Activated CD8-positive, alpha-beta T cell treated with anti-CD3 and anti-CD28 coated beads for 36 hours (primary cell): ENCODE measurements around the gene CYS1. TPM values are rescaled to one million over a fixed set of nuclear protein-coding genes. Genes with fewer than 3 reads are reported as not detected.

Experiments
- ATAC-seq: fragments of 200-7000 bp; cut with Tn5 transposase; one replicate; pipeline ENCODE4 v1.10.0; 2021; ENCODE audit warnings: mild to moderate bottlenecking, moderate library complexity
- CTCF ChIA-PET: fragments of 350-600 bp; sonication (Branson Sonifier 250); formaldehyde crosslinking; loops from one replicate; lab custom pipeline; 2021; ENCODE audit warnings: antibody characterized with exemption; lab: Charles Lee
- POLR2A ChIA-PET: fragments of 350-600 bp; sonication (Branson Sonifier 250); formaldehyde crosslinking; loops from one replicate; lab custom pipeline; 2021; ENCODE audit warnings: antibody characterized with exemption; lab: Charles Lee
- DNase-seq: peaks from one replicate; pipeline ENCODE4 v3.0.0-alpha.2; 2020
- H3K27ac Mint-ChIP-seq: one replicate; pipeline ENCODE4 v1.8.0; 2021; ENCODE audit warnings: mild to moderate bottlenecking, mixed read lengths
- H3K27me3 Mint-ChIP-seq: one replicate; pipeline ENCODE4 v1.8.0; 2021; ENCODE audit warnings: mixed read lengths
- H3K36me3 Mint-ChIP-seq: one replicate; pipeline ENCODE4 v1.8.0; 2021; ENCODE audit warnings: low read depth, mixed read lengths
- H3K4me1 Mint-ChIP-seq: one replicate; pipeline ENCODE4 v1.8.0; 2021; ENCODE audit warnings: low read depth, mixed read lengths
- H3K4me3 Mint-ChIP-seq: one replicate; pipeline ENCODE4 v1.8.0; 2021; ENCODE audit warnings: mild to moderate bottlenecking, moderate library complexity, mixed read lengths
- H3K9me3 Mint-ChIP-seq: one replicate; pipeline ENCODE4 v1.8.0; 2021; ENCODE audit warnings: mixed read lengths
- CTCF ChIP-seq: fragments of 200-600 bp; IDR thresholded peaks from one replicate; pipeline ENCODE4 v1.8.0; 2022; ENCODE audit warnings: antibody characterized with exemption, mild to moderate bottlenecking
- intact Hi-C: fragments of 100-400 bp; cut with micrococcal nuclease; formaldehyde crosslinking; loops from one replicate; pipeline ENCODE4 v1.10.0; 2022
- total RNA-seq, 2 experiments: library from RNA; stranded (reverse); gene quantifications; one replicate each; pipeline ENCODE4 v1.2.3, GENCODE V29; 2021

The CYS1 gene
- total RNA-seq, 2 experiments from 2014 or later = 0.11 to 0.32 TPM

- Mint-ChIP-seq H3K4me3 (no peak overlapping the region), H3K9me3 (no peaks in the 10 kb centered on the region), H3K27ac (no peak overlapping the region), H3K36me3 (no peaks in the 10 kb centered on the region), H3K4me1 (peaks cover 20% of the 10 kb centered on the region), H3K27me3 (peaks cover 62% of the 10 kb centered on the region)
- ATAC-seq (no peak), DNase-seq (no peak)
- POLR2A ChIA-PET = interaction anchor here (0.7 to 1.2 kb wide), 3 partner anchors 8 to 47 kb away, joined by 3 to 4 read pairs (median 3); no protein-coding TSS in a partner anchor
- intact Hi-C loops = no loop called here
- TF ChIP-seq CTCF = no peak
- CTCF ChIA-PET = interaction anchor here (1.1 to 4.6 kb wide), 6 partner anchors 12 to 350 kb away, joined by 3 to 36 read pairs (median 8); no protein-coding TSS in a partner anchor
These were observed 4.9 kb upstream of the CYS1 start for GRCh38 chr2:10085043-10085667.

DNA sequence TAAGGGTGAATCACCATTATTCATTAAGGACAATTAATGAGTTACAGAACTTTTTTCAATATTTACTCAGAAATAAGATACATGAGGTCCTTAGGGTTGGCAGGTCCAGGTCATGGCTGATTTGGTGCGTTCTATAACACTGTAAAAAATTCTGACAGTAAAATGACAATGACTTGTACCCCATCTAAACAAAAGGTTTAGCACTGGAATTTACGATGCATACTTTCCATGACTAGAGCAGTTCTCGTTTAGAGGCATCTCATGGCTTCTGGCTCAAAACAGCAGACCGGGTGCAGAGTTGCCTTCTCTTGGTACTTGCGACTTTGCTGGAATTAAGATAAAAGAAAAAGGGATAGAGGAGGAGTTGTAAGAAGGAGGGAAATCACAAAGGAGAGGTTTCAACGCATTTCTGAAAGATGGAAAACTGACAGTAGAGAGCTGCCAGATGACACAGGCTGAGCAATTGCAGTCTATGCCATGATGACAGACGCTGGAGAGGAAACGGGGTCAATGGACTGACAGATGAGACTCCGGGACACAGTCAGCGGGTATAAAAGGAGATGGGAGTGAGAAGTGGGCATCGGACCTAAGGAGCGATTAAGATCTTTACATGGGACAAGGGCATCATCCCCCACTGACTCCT is 4.1 kb upstream of the CYS1 start:
- no peak overlapping the region for H3K27ac Mint-ChIP-seq
- ChIA-PET CTCF (interaction anchor here (1.4 to 4.6 kb wide), 5 partner anchors 12 to 351 kb away, joined by 3 to 36 read pairs (median 11); no protein-coding TSS in a partner anchor), POLR2A (interaction anchor here (0.7 kb wide), 1 partner anchor 48 kb away, joined by 3 read pairs; no protein-coding TSS in a partner anchor)
- H3K27me3 Mint-ChIP-seq = peaks cover 54% of the 10 kb centered on the region
- intact Hi-C loops = loop anchor here (5.0 kb wide), 1 partner anchor 38 kb away; the partner anchor contains the start of gene RRM2
- peaks cover 20% of the 10 kb centered on the region for H3K4me1 Mint-ChIP-seq
- no peak for ATAC-seq
- no peak for TF ChIP-seq CTCF
- H3K36me3 Mint-ChIP-seq = no peaks in the 10 kb centered on the region
- no peak for DNase-seq
- no peak overlapping the region for H3K4me3 Mint-ChIP-seq
- no peaks in the 10 kb centered on the region for H3K9me3 Mint-ChIP-seq

DNA sequence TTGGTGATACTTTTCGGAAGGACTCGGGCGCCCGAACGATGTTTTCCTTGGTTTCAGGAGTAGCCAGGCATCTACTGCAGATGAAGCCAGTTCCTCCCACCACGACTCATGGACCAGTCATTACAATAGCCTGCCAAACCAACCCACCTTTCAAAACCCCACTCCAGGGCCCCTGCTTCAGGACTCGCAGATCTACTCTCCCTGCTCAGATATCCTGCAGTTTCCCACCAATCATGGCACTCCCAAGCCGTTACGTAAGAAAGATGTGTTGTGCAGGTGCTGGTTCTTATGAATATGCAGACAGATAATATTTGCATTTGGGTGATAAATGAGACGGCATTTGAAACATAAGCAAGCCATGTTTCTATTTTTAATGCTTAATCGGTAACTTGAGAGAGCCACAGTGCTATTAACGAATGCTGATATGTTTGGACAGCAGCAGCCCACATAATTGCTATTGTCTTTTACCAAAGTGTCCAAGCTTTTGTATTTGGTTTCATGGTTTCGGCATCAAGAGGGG is 3.5 kb upstream of the CYS1 start:
- Mint-ChIP-seq H3K27me3 (peaks cover 57% of the 10 kb centered on the region), H3K27ac (no peak overlapping the region), H3K36me3 (no peaks in the 10 kb centered on the region), H3K4me3 (no peak overlapping the region), H3K4me1 (peaks cover 23% of the 10 kb centered on the region), H3K9me3 (no peaks in the 10 kb centered on the region)
- ChIA-PET CTCF (interaction anchor here (0.9 to 4.6 kb wide), 8 partner anchors 9 to 351 kb away, joined by 3 to 34 read pairs (median 10); no protein-coding TSS in a partner anchor), POLR2A (interaction anchor here (0.6 to 1.4 kb wide), 3 partner anchors 16 to 49 kb away, joined by 3 to 4 read pairs (median 3); no protein-coding TSS in a partner anchor)
- DNase-seq = peak; percentile 34
- no peak for ATAC-seq
- TF ChIP-seq CTCF = no peak
- intact Hi-C loops = loop anchor here (5.0 kb wide), 1 partner anchor 39 kb away; the partner anchor contains the start of gene RRM2

DNA sequence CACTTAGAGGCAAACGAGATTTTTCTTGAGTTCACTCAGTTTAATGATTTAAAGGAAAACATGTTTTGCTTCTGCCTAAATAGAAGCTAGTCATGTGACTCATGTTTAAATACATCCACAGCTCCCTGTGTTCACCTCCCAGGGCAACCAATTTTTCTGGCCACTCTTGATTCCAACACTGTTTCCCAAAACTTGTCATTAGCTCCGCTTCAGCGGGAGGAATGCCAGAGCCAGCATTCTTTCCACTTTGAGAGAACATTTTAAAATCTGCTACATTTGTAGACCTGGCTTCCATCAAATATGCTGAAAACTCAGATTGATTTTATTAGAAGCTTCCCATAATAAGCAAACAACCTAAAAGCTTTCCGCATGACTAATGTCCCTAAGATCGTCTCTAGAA is 2.8 kb upstream of the CYS1 start:
- no peaks in the 10 kb centered on the region for H3K9me3 Mint-ChIP-seq
- POLR2A ChIA-PET = interaction anchor here (0.6 to 1.4 kb wide), 6 partner anchors 11 to 717 kb away, joined by 3 to 4 read pairs (median 3); no protein-coding TSS in a partner anchor
- H3K27me3 Mint-ChIP-seq = peaks cover 64% of the 10 kb centered on the region
- ATAC-seq (no peak), DNase-seq (no peak)
- CTCF ChIA-PET = interaction anchor here (0.7 to 3.7 kb wide), 9 partner anchors 8 to 352 kb away, joined by 3 to 34 read pairs (median 4); no protein-coding TSS in a partner anchor
- H3K4me1 Mint-ChIP-seq = peaks cover 23% of the 10 kb centered on the region
- intact Hi-C loops = loop anchor here (5.0 kb wide), 1 partner anchor 39 kb away; the partner anchor contains the start of gene RRM2
- no peak overlapping the region for H3K27ac Mint-ChIP-seq
- no peak for TF ChIP-seq CTCF
- H3K4me3 Mint-ChIP-seq = no peak overlapping the region
- no peaks in the 10 kb centered on the region for H3K36me3 Mint-ChIP-seq
